H1 (cell line): ENCODE measurements around the gene RRBP1.

Experiments
- EGR1 ChIP-seq: IDR thresholded peaks from 2 replicates; pipeline ENCODE4 v1.6.1; 2011; ENCODE audit warnings: low read depth, low read length, borderline replicate concordance
- TAF7 ChIP-seq: optimal IDR thresholded peaks from 2 replicates; pipeline ENCODE3; 2011; ENCODE audit warnings: low read depth, mild to moderate bottlenecking, inconsistent platforms, low read length, moderate library complexity, borderline replicate concordance
- TEAD4 ChIP-seq: IDR thresholded peaks from 2 replicates; pipeline ENCODE4 v1.6.1; 2012; ENCODE audit warnings: low read depth, low read length, inconsistent platforms, mixed read lengths
- YY1 ChIP-seq: IDR thresholded peaks from 2 replicates; pipeline ENCODE4 v1.6.1; 2011; ENCODE audit warnings: low read depth, mild to moderate bottlenecking, low read length

DNA sequence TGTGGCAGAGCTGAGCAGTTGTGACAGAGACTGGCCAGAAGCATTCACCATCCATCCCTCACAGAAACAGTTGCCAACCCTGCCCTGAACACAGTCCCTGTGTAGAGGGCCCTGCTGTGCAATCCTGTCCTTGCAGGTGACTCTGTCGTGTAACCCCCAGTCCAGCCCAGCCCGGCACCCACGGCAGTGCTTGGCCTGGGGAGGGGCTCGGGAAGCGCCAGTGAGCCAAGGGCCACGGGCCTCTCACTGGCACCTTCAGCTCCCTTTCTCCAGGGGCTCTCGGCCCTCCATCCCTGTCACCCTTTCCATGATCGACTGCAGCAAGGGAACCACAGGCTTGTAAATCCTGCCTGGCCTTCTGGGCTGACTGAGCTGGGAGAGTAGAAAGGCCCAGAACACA, 53.0 kb downstream of the RRBP1 start:
- TF ChIP-seq TEAD4 (no peak), EGR1 (no peak), TAF7 (no peak), YY1 (no peak)
